A673 (cell line): Measurements from ENCODE around the gene MID1.

ENCODE experiments used
- CTCF ChIP-seq: fragments of 300-800, 200-600 bp; sonication (generic); conservative IDR thresholded peaks from 2 replicates; pipeline ENCODE4 v1.5.1; 2017; ENCODE audit warnings: low read depth, mild to moderate bottlenecking, antibody characterized with exemption, low read length, moderate library complexity, mixed read lengths
- EZH2 ChIP-seq: fragments of 200-600 bp; sonication (generic); IDR thresholded peaks from 2 replicates; pipeline ENCODE4 v1.6.1; 2017; ENCODE audit warnings: borderline replicate concordance, low read depth, mild to moderate bottlenecking, mixed read lengths, antibody characterized with exemption, low read length; ENCODE audit not compliant: poor library complexity, severe bottlenecking

DNA sequence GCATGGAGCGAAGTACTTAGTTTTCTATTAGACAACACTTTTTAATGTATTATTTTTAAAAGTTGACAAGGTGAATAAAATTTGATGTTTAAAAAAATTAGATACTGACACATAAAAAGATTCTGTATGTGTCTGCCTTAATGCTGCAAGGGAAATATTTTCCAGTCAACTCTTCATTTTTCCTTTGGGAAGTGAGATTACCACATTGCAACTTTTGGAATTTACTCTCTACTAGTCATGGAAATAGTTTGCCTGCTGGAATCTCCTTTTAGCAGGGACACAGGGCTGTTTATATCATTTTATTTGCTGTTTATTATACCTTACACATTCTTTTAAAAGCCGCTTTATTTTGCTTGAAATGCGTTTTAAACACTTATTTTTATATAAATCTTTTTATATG lies 135.1 kb downstream of the MID1 start:
- no peak for TF ChIP-seq CTCF
- no peak for TF ChIP-seq EZH2
